Suprapubic skin (tissue), 3 donors: Measurements from ENCODE around the gene HIVEP1.

ENCODE experiments used
- EP300 ChIP-seq: sonication (generic); formaldehyde crosslinking; IDR thresholded peaks from one replicate; pipeline ENCODE4 v1.6.1; 2017; ENCODE audit warnings: antibody characterized with exemption
- TF ChIP-seq, protein P1 (sequence below), 2 donors: fragments of 200-600 bp in 1 of 2; fragments of 450-650 bp in 1 of 2; sonication (generic) in 1 of 2; IDR thresholded peaks; one replicate each; pipeline ENCODE4 v1.5.1; 2016 to 2019; ENCODE audit warnings: antibody characterized with exemption in 2 of 2, mild to moderate bottlenecking in 1 of 2, moderate library complexity in 1 of 2

- TF ChIP-seq, protein P1, sequence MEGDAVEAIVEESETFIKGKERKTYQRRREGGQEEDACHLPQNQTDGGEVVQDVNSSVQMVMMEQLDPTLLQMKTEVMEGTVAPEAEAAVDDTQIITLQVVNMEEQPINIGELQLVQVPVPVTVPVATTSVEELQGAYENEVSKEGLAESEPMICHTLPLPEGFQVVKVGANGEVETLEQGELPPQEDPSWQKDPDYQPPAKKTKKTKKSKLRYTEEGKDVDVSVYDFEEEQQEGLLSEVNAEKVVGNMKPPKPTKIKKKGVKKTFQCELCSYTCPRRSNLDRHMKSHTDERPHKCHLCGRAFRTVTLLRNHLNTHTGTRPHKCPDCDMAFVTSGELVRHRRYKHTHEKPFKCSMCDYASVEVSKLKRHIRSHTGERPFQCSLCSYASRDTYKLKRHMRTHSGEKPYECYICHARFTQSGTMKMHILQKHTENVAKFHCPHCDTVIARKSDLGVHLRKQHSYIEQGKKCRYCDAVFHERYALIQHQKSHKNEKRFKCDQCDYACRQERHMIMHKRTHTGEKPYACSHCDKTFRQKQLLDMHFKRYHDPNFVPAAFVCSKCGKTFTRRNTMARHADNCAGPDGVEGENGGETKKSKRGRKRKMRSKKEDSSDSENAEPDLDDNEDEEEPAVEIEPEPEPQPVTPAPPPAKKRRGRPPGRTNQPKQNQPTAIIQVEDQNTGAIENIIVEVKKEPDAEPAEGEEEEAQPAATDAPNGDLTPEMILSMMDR (IDR thresholded peaks at IDR 0.05) = no peak
- TF ChIP-seq EP300 = no peak
Measured at GRCh38 chr6:12014873-12015149, 2.7 kb downstream of the HIVEP1 start.
